SK-N-SH treated with all-trans-retinoic acid at 6 μM for 48 hours (cell line): ENCODE results near the gene SLC13A3.

ENCODE experiments used
- ATAC-seq: fragments of 200-7000 bp; cut with Tn5 transposase; 3 replicates; pipeline ENCODE4 v1.9.1; 2020; ENCODE audit warnings: mild to moderate bottlenecking, moderate library complexity
- ARNTL ChIP-seq: fragments of 450-650 bp; formaldehyde crosslinking; IDR thresholded peaks from 2 replicates; pipeline ENCODE4 v1.5.0; 2020; ENCODE audit warnings: low read depth, mild to moderate bottlenecking, moderate library complexity, borderline replicate concordance
- CSDC2 ChIP-seq: fragments of 250-450 bp; sonication (Bioruptor Pico); IDR thresholded peaks from 2 replicates; pipeline ENCODE4 v1.5.0; 2020; ENCODE audit warnings: mild to moderate bottlenecking, moderate library complexity
- ESRRG ChIP-seq: fragments of 250-450 bp; sonication (Bioruptor Pico); IDR thresholded peaks from 2 replicates; pipeline ENCODE4 v1.6.1; 2021; ENCODE audit warnings: mild to moderate bottlenecking
- ISL1 ChIP-seq: fragments of 250-450 bp; sonication (Bioruptor Pico); IDR thresholded peaks from 2 replicates; pipeline ENCODE4 v2.1.2; 2022; ENCODE audit warnings: mild to moderate bottlenecking, moderate library complexity
- OSR1 ChIP-seq: fragments of 250-450 bp; sonication (Bioruptor Pico); IDR thresholded peaks from 2 replicates; pipeline ENCODE4 v1.8.0; 2022; ENCODE audit warnings: moderate library complexity, mild to moderate bottlenecking, inconsistent platforms
- SNAI2 ChIP-seq: fragments of 250-450 bp; sonication (Bioruptor Pico); IDR thresholded peaks from 2 replicates; pipeline ENCODE4 v1.5.0; 2020; ENCODE audit warnings: mild to moderate bottlenecking, moderate library complexity
- TCF4 ChIP-seq: fragments of 250-450 bp; sonication (Bioruptor Pico); IDR thresholded peaks from 2 replicates; pipeline ENCODE4 v1.8.0; 2021; ENCODE audit warnings: mild to moderate bottlenecking, moderate library complexity, borderline replicate concordance
- ZNF565 ChIP-seq: fragments of 450-650 bp; formaldehyde crosslinking; conservative IDR thresholded peaks from 2 replicates; pipeline ENCODE4 v1.5.0; 2020; ENCODE audit warnings: low read depth, mild to moderate bottlenecking, moderate library complexity
- ZNF8 ChIP-seq: fragments of 450-650 bp; formaldehyde crosslinking; IDR thresholded peaks from 2 replicates; pipeline ENCODE4 v1.5.0; 2020; ENCODE audit warnings: mild to moderate bottlenecking, moderate library complexity
- TF ChIP-seq, protein P1 (sequence below): fragments of 250-450 bp; sonication (Bioruptor Pico); IDR thresholded peaks from 2 replicates; pipeline ENCODE4 v1.5.1; 2020; ENCODE audit warnings: low read depth, mild to moderate bottlenecking, moderate library complexity
- TF ChIP-seq, protein P2 (sequence below): fragments of 250-450 bp; sonication (Bioruptor Pico); IDR thresholded peaks from 2 replicates; pipeline ENCODE4 v1.5.1; 2021; ENCODE audit warnings: mild to moderate bottlenecking, moderate library complexity
- TF ChIP-seq, protein P3 (sequence below): fragments of 250-450 bp; sonication (Bioruptor Pico); IDR thresholded peaks from 2 replicates; pipeline ENCODE4 v1.8.0; 2021; ENCODE audit warnings: low read depth, mild to moderate bottlenecking, moderate library complexity, borderline replicate concordance
- TF ChIP-seq, protein P4 (sequence below): fragments of 250-450 bp; sonication (Bioruptor Pico); IDR thresholded peaks from 2 replicates; pipeline ENCODE4 v1.5.0; 2020; ENCODE audit warnings: mild to moderate bottlenecking, moderate library complexity
- TF ChIP-seq, protein P5 (sequence below): fragments of 250-450 bp; sonication (Bioruptor Pico); IDR thresholded peaks from 2 replicates; pipeline ENCODE4 v1.8.0; 2020; ENCODE audit warnings: mild to moderate bottlenecking, moderate library complexity, borderline replicate concordance

The SLC13A3 gene

DNA sequence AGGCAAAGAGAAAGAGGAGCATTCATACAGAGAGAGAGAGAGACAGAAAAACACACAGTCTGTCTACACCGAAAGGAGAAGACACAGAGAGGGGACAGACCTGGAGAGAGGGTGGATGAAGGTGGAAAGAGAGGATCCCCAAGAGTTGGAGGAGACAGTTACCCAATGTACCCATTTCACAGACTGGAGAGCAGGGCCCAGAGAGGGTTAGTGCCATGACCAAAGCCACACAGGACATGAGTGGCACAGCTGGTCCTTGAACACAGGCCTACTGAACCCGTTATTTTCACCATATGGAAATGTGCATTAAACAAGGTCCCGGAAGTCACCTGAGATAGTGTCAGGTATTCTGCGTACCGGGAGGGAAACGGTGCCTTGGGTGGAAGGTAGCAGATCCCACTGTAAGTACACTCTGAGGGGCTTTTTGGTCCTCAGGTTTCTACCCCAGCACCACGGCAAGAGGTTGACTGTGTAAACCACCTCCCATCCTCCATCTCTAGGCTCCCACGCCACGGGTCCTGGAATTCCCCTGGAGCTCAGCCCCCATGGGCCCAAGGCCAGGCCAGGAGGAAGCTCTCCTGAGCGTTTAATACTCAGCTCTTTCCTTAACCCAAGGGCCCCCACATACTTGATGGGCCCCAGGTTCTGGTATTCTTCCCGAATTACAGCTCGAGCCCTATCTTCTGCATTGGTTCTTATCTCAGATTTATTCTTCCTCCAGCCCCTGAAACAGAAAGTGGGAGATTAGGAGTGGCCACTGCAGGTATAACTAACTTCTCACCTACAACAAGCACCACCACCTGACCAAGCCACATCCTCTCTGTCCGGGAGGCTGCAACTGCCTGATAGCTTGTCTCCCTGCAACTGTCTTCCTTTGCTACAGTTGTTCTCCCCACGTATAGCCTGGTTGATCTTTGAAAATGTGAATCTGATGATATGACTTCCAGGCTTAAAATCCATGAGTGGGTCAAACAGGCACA is 62.4 kb downstream of the SLC13A3 start:
- TF ChIP-seq ZNF565 (CRISPR knock-in tag) (no peak), CSDC2 (CRISPR knock-in tag) (no peak), ISL1 (CRISPR knock-in tag) (no peak), OSR1 (CRISPR knock-in tag) (no peak)
- TF ChIP-seq, protein P1, sequence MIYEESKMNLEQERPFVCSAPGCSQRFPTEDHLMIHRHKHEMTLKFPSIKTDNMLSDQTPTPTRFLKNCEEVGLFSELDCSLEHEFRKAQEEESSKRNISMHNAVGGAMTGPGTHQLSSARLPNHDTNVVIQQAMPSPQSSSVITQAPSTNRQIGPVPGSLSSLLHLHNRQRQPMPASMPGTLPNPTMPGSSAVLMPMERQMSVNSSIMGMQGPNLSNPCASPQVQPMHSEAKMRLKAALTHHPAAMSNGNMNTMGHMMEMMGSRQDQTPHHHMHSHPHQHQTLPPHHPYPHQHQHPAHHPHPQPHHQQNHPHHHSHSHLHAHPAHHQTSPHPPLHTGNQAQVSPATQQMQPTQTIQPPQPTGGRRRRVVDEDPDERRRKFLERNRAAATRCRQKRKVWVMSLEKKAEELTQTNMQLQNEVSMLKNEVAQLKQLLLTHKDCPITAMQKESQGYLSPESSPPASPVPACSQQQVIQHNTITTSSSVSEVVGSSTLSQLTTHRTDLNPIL = no peak
- TF ChIP-seq, protein P2, sequence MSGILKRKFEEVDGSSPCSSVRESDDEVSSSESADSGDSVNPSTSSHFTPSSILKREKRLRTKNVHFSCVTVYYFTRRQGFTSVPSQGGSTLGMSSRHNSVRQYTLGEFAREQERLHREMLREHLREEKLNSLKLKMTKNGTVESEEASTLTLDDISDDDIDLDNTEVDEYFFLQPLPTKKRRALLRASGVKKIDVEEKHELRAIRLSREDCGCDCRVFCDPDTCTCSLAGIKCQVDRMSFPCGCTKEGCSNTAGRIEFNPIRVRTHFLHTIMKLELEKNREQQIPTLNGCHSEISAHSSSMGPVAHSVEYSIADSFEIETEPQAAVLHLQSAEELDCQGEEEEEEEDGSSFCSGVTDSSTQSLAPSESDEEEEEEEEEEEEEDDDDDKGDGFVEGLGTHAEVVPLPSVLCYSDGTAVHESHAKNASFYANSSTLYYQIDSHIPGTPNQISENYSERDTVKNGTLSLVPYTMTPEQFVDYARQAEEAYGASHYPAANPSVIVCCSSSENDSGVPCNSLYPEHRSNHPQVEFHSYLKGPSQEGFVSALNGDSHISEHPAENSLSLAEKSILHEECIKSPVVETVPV (CRISPR knock-in tag) = no peak
- TF ChIP-seq, protein P3, sequence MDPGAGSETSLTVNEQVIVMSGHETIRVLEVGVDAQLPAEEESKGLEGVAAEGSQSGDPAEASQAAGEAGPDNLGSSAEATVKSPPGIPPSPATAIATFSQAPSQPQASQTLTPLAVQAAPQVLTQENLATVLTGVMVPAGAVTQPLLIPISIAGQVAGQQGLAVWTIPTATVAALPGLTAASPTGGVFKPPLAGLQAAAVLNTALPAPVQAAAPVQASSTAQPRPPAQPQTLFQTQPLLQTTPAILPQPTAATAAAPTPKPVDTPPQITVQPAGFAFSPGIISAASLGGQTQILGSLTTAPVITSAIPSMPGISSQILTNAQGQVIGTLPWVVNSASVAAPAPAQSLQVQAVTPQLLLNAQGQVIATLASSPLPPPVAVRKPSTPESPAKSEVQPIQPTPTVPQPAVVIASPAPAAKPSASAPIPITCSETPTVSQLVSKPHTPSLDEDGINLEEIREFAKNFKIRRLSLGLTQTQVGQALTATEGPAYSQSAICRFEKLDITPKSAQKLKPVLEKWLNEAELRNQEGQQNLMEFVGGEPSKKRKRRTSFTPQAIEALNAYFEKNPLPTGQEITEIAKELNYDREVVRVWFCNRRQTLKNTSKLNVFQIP (CRISPR knock-in tag) = no peak
- TF ChIP-seq, protein P4, sequence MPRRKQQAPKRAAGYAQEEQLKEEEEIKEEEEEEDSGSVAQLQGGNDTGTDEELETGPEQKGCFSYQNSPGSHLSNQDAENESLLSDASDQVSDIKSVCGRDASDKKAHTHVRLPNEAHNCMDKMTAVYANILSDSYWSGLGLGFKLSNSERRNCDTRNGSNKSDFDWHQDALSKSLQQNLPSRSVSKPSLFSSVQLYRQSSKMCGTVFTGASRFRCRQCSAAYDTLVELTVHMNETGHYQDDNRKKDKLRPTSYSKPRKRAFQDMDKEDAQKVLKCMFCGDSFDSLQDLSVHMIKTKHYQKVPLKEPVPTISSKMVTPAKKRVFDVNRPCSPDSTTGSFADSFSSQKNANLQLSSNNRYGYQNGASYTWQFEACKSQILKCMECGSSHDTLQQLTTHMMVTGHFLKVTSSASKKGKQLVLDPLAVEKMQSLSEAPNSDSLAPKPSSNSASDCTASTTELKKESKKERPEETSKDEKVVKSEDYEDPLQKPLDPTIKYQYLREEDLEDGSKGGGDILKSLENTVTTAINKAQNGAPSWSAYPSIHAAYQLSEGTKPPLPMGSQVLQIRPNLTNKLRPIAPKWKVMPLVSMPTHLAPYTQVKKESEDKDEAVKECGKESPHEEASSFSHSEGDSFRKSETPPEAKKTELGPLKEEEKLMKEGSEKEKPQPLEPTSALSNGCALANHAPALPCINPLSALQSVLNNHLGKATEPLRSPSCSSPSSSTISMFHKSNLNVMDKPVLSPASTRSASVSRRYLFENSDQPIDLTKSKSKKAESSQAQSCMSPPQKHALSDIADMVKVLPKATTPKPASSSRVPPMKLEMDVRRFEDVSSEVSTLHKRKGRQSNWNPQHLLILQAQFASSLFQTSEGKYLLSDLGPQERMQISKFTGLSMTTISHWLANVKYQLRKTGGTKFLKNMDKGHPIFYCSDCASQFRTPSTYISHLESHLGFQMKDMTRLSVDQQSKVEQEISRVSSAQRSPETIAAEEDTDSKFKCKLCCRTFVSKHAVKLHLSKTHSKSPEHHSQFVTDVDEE = no peak
- no peak for ATAC-seq

DNA sequence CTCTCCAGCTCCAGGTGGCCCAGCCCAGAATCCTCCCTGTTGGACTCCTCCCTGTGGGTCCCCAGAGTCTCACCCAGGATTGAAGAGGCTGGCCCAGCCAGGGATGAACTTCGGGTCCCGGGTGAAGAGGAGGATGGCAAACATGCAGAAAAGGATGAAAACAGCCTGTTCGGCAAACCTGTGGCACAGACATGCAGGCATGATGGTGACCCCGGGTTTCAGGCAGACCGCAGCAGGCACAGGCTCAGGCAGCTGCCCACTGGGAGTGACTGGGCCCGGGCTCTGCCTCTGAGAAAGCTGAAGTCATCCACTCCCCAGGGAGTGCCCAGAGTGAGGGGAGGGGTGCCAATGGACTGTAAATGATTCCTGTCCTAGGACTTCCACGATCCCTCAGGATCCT is 63.3 kb downstream of the SLC13A3 start:
- ATAC-seq = no peak
- no peak for TF ChIP-seq ARNTL (CRISPR knock-in tag)
- TF ChIP-seq, protein P1 = no peak
- TF ChIP-seq, protein P5, sequence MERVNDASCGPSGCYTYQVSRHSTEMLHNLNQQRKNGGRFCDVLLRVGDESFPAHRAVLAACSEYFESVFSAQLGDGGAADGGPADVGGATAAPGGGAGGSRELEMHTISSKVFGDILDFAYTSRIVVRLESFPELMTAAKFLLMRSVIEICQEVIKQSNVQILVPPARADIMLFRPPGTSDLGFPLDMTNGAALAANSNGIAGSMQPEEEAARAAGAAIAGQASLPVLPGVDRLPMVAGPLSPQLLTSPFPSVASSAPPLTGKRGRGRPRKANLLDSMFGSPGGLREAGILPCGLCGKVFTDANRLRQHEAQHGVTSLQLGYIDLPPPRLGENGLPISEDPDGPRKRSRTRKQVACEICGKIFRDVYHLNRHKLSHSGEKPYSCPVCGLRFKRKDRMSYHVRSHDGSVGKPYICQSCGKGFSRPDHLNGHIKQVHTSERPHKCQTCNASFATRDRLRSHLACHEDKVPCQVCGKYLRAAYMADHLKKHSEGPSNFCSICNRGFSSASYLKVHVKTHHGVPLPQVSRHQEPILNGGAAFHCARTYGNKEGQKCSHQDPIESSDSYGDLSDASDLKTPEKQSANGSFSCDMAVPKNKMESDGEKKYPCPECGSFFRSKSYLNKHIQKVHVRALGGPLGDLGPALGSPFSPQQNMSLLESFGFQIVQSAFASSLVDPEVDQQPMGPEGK (CRISPR knock-in tag) = no peak
- TF ChIP-seq ZNF8 = no peak
- no peak for TF ChIP-seq TCF4
- TF ChIP-seq, protein P4 = no peak

DNA sequence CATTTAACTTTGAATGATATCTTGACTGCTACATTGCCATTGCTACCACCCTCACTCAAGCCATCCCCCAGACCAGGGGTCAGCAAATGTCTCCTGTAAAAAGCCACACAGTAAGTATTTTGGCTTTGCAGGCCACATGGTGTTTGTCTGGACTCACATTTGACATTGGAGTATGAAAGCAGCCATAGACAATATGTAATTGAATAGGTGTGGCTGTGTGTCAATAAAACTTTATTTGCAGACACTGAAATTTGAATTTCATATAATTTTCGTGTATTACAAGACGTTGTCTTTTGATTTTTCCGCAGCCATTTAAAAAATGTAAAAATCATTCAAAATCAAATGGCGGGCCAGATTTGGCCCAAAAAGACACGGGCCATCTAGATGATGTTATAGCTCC is 64.5 kb downstream of the SLC13A3 start:
- ATAC-seq = no peak
- TF ChIP-seq ESRRG (no peak), SNAI2 (CRISPR knock-in tag) (no peak), OSR1 (CRISPR knock-in tag) (no peak)
